ENCODE results near the gene NPY5R. TPM values are rescaled to one million over a fixed set of nuclear protein-coding genes. Genes with fewer than 3 reads are reported as not detected.

Gene NPY5R
- total RNA-seq, result not detected in 2 replicates

GRCh38 chr4:163343604-163344146 is at the start of gene NPY5R:
NPY5R (plus strand) TSS chr4:163343892; CDS start chr4:163350274, 6,382 bp downstream.

DNA sequence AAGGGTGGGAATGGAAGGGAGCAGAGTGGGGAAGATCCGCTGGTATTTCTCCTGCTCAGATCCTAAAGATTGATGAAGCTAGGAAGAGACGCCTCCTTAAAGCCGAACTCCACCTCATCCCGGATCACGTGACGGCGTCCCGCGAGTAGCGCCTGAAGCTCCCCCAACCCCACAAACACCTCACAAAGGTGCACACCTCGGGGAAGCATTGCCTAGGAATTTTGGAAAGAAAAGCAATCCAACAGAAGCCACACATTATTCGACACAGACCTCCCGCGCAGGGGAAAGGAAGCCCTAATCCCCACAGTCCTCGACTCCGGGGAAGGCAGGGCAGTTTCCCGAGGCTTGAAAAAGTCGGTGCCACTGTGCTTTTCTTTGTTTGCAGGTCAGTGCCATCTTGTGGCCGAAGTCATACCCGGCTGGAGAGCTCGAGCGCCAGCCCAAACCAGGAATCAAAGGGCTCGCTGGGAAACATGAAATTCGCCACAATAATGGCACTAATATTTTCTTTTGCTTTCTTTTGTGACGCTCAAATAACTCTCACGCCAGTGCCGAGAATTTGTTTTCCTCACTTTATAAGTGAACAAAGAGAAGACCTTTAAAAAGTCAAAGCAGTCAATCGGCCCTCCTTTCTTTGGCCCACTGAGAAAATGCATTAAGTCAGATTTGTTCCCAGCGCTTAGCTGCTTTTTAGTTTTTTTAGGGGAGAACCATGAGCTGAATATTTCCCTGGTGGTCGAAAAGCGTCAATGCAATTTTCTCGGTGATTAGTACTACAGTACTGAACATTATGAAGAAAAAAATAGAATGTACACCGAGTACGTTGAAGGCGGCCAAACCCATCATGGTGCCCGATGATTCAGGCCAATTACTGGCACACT is 10.9 kb upstream of the NPY5R start, which contains the start of gene NPY1R:
Gene NPY1R (minus strand): TSS at position 71 of the 881 bp plus-strand sequence. CDS start 6,042 bp downstream, outside the sequence.

Other genes starting within 250 kb of the NPY5R start
- 10.3 and 14.5 TPM in 2 replicates for gene NAF1, start 177.0 kb upstream of the NPY5R start, total RNA-seq
- gene NPY1R, start 11.3 kb upstream of the NPY5R start, total RNA-seq, result under 0.01 TPM in 2 replicates
- not detected in 2 replicates for gene TKTL2, start 129.9 kb downstream of the NPY5R start, total RNA-seq
- gene TMA16, start 150.8 kb downstream of the NPY5R start, total RNA-seq, result 30.1 and 37.7 TPM in 2 replicates

Data from nasal cavity respiratory epithelium epithelial cell of viscerocranial mucosa (primary cell).